B cell (primary cell): ENCODE data around the gene PRKN. TPM values are rescaled to one million over a fixed set of nuclear protein-coding genes. Genes with fewer than 3 reads are reported as not detected.

Experiments
- ATAC-seq: fragments of 200-7000 bp; cut with Tn5 transposase; one replicate; pipeline ENCODE4 v1.10.0; 2021; ENCODE audit warnings: low read depth, mild to moderate bottlenecking, moderate number of reproducible peaks, moderate library complexity
- CTCF ChIA-PET: fragments of 350-600 bp; sonication (Branson Sonifier 250); formaldehyde crosslinking; loops from one replicate; lab custom pipeline; 2021; ENCODE audit warnings: antibody characterized with exemption, inconsistent platforms; lab: Charles Lee
- POLR2A ChIA-PET: fragments of 350-600 bp; sonication (Branson Sonifier 250); formaldehyde crosslinking; loops from one replicate; lab custom pipeline; 2021; ENCODE audit warnings: antibody characterized with exemption; lab: Charles Lee
- DNase-seq: peaks from one replicate; pipeline ENCODE4 v3.0.0; 2013
- H2AFZ ChIP-seq: 2 replicates; pipeline ENCODE4 v1.6.1; 2012; ENCODE audit warnings: mild to moderate bottlenecking, low read depth, low read length; ENCODE audit not compliant: insufficient read depth, poor library complexity, severe bottlenecking
- H3K27ac ChIP-seq, 2 donors: 1 replicate in 1 of 2; 2 replicates in 1 of 2; pipeline ENCODE4 v1.5.1; 2012 to 2013; ENCODE audit warnings: low read length in 2 of 2, mild to moderate bottlenecking in 2 of 2, moderate library complexity in 1 of 2
- H3K27me3 ChIP-seq, 4 experiments: fragments of 200-600 bp in 1 of 4; sonication (generic) in 1 of 4; replicated peaks in 1 of 4; 1 replicate in 2 of 4; 2 replicates in 2 of 4; pipeline versions ENCODE4 v1.6.1 to v1.7.0; 2013 to 2016; ENCODE audit warnings: low read length in 3 of 4, mild to moderate bottlenecking in 2 of 4, mixed read lengths in 1 of 4, moderate library complexity in 1 of 4; ENCODE audit not compliant: insufficient read depth in 4 of 4, control insufficient read depth in 3 of 4; ENCODE audit errors: control extremely low read depth in 1 of 4
- H3K36me3 ChIP-seq, 2 experiments: replicated peaks in 1 of 2; 1 replicate in 1 of 2; 2 replicates in 1 of 2; pipeline versions ENCODE4 v1.6.1 to v1.7.1; 2013; ENCODE audit warnings: low read length in 1 of 2; ENCODE audit not compliant: insufficient read depth in 2 of 2, control insufficient read depth in 1 of 2; ENCODE audit errors: control extremely low read depth in 1 of 2, extremely low read depth in 1 of 2
- H3K4me1 ChIP-seq, 2 donors: fragments of 200-600 bp in 1 of 2; sonication (generic) in 1 of 2; 1 replicate in 1 of 2; 2 replicates in 1 of 2; pipeline versions ENCODE4 v1.5.1 to v1.6.1; 2013 to 2017; ENCODE audit warnings: low read length in 2 of 2; ENCODE audit not compliant: control insufficient read depth in 2 of 2, insufficient read depth in 2 of 2
- H3K4me2 ChIP-seq: replicated peaks from 2 replicates; pipeline ENCODE3; 2012; ENCODE audit warnings: mild to moderate bottlenecking, low read depth, low read length; ENCODE audit not compliant: poor library complexity, severe bottlenecking
- H3K4me3 ChIP-seq, 5 experiments: fragments of 200-600 bp in 1 of 5; sonication (generic) in 1 of 5; 1 replicate in 3 of 5; 2 replicates in 2 of 5; pipeline versions ENCODE4 v1.5.1 to v1.7.0; 2011 to 2016; ENCODE audit warnings: low read length in 4 of 5, mild to moderate bottlenecking in 4 of 5, low read depth in 2 of 5, control low read depth in 1 of 5, moderate library complexity in 1 of 5; ENCODE audit not compliant: insufficient read depth in 1 of 5; ENCODE audit errors: control extremely low read depth in 1 of 5, extremely low read depth in 1 of 5
- H3K79me2 ChIP-seq: fragments of 200-600 bp; sonication (generic); one replicate; pipeline ENCODE4 v1.6.0; 2016; ENCODE audit warnings: low read length; ENCODE audit not compliant: control insufficient read depth, insufficient read depth
- H3K9ac ChIP-seq: fragments of 200-600 bp; sonication (generic); 2 replicates; pipeline ENCODE4 v1.6.1; 2017; ENCODE audit warnings: mild to moderate bottlenecking, low read length, moderate library complexity
- H3K9me3 ChIP-seq, 3 donors: one replicate each; pipeline versions ENCODE4 v1.6.1 to v1.7.1; 2013; ENCODE audit warnings: low read length in 2 of 3; ENCODE audit not compliant: control insufficient read depth in 2 of 3, insufficient read depth in 1 of 3; ENCODE audit errors: control extremely low read depth in 1 of 3
- H4K20me1 ChIP-seq: 2 replicates; pipeline ENCODE4 v1.6.0; 2012; ENCODE audit warnings: mild to moderate bottlenecking, low read length; ENCODE audit not compliant: insufficient read depth, control insufficient read depth, poor library complexity, severe bottlenecking
- H3K27ac Mint-ChIP-seq: one replicate; pipeline ENCODE4 v1.8.0; 2021; ENCODE audit warnings: mixed read lengths
- H3K27me3 Mint-ChIP-seq: one replicate; pipeline ENCODE4 v1.8.0; 2021; ENCODE audit warnings: mixed read lengths
- H3K4me1 Mint-ChIP-seq: one replicate; pipeline ENCODE4 v1.8.0; 2021; ENCODE audit warnings: mixed read lengths
- H3K4me3 Mint-ChIP-seq: one replicate; pipeline ENCODE4 v1.8.0; 2021; ENCODE audit warnings: mixed read lengths
- H3K9me3 Mint-ChIP-seq: one replicate; pipeline ENCODE4 v1.8.0; 2022; ENCODE audit warnings: mixed read lengths; ENCODE audit not compliant: insufficient read depth
- CTCF ChIP-seq: fragments of 200-600 bp; IDR thresholded peaks from one replicate; pipeline ENCODE4 v1.8.0; 2022; ENCODE audit warnings: antibody characterized with exemption, mild to moderate bottlenecking
- EZH2 ChIP-seq: IDR thresholded peaks from 2 replicates; pipeline ENCODE4 v1.6.1; 2012; ENCODE audit warnings: borderline replicate concordance, low read depth, mild to moderate bottlenecking, moderate library complexity, low read length; ENCODE audit not compliant: insufficient read depth, poor library complexity, severe bottlenecking
- WGBS: methylation state at CpG from one replicate; pipeline ENCODE4 v1.1.5; 2013; ENCODE audit warnings: missing lambda C conversion rate; ENCODE audit not compliant: insufficient coverage; 5-methylcytosine and 5-hydroxymethylcytosine counted together
- intact Hi-C: fragments of 100-400 bp; cut with micrococcal nuclease; formaldehyde crosslinking; loops from one replicate; pipeline ENCODE4 v1.10.0; 2022
- polyA plus RNA-seq: library from polyadenylated mRNA; depleted of rRNA; stranded (reverse); fragments of >200 nt; gene quantifications from 2 replicates; pipeline ENCODE4 v1.2.3, GENCODE V29; 2012
- total RNA-seq, 2 donors: library from RNA; stranded (reverse); fragments of 120-200 nt in 1 of 2; gene quantifications; 1 replicate in 1 of 2; 2 replicates in 1 of 2; pipeline versions ENCODE4 v1.2.3 to v1.2.4, GENCODE V29; 2013 to 2022

Gene PRKN
- total and polyA plus RNA-seq, 2 donors (not counting 1 experiment from before 2014, with no cell fraction given): 1.6 to 6.2 TPM

GRCh38 chr6:162150295-162150694, 577.3 kb downstream of the PRKN start:
- H2AFZ ChIP-seq: no peak overlapping the region
- H3K27ac ChIP-seq: no peak overlapping the region
- no peaks in the 10 kb centered on the region for H3K36me3 ChIP-seq
- no peak overlapping the region for H3K9ac ChIP-seq
- Mint-ChIP-seq H3K9me3 (no peaks in the 10 kb centered on the region), H3K4me1 (no peaks in the 10 kb centered on the region), H3K4me3 (no peak overlapping the region), H3K27me3 (no peaks in the 10 kb centered on the region), H3K27ac (no peak overlapping the region)
- ATAC-seq (no peak), DNase-seq (no peak)
- no peak overlapping the region for H3K4me2 ChIP-seq
- intact Hi-C loops: no loop called here
- H3K79me2 ChIP-seq: no peaks in the 10 kb centered on the region
- H3K4me1 ChIP-seq: no peaks in the 10 kb centered on the region
- H4K20me1 ChIP-seq: no peaks in the 10 kb centered on the region
- H3K27me3 ChIP-seq: no peaks in the 10 kb centered on the region
- CTCF ChIA-PET: no interaction called here
- WGBS: 89% methylated on average over 5 of the region's 7 CpGs
- peaks cover 0 to 10% (median 0%) of the 10 kb centered on the region in 3 donors for H3K9me3 ChIP-seq
- POLR2A ChIA-PET: no interaction called here
- H3K4me3 ChIP-seq: no peak overlapping the region
- TF ChIP-seq CTCF: no peak
- TF ChIP-seq EZH2: no peak

GRCh38 chr6:162149786-162150185, 577.8 kb downstream of the PRKN start:
- intact Hi-C loops: no loop called here
- Histone ChIP-seq H3K36me3 (no peaks in the 10 kb centered on the region), H3K9me3 (peaks cover 0 to 10% (median 0%) of the 10 kb centered on the region in 3 donors), H3K4me3 (no peak overlapping the region), H3K4me1 (no peaks in the 10 kb centered on the region), H3K27me3 (no peaks in the 10 kb centered on the region), H2AFZ (no peak overlapping the region), H4K20me1 (no peaks in the 10 kb centered on the region), H3K4me2 (no peak overlapping the region), H3K79me2 (no peaks in the 10 kb centered on the region), H3K9ac (no peak overlapping the region), H3K27ac (no peak overlapping the region)
- TF ChIP-seq CTCF: no peak
- no peak for TF ChIP-seq EZH2
- Mint-ChIP-seq H3K27me3 (no peaks in the 10 kb centered on the region), H3K27ac (no peak overlapping the region), H3K4me3 (no peak overlapping the region), H3K9me3 (no peaks in the 10 kb centered on the region), H3K4me1 (no peaks in the 10 kb centered on the region)
- ATAC-seq: no peak
- CTCF ChIA-PET: no interaction called here
- 94% methylated on average over 3 of the region's 6 CpGs for WGBS
- no peak for DNase-seq
- POLR2A ChIA-PET: no interaction called here
